MCF 10A (cell line): ENCODE results near the gene ACER1. TPM values are rescaled to one million over a fixed set of nuclear protein-coding genes. Genes with fewer than 3 reads are reported as not detected.
"Not testable (repeated sequence)": the region's sequence is repeated elsewhere in the genome, so short reads cannot be mapped to it uniquely, and the experiment has no call there.

Experiments used
- BruUV-seq: library from RNA; stranded (reverse); fragments of 400-500 nt; replicated peaks from 2 replicates; lab custom pipeline; 2021; lab: Mats Ljungman, UMichigan
- CTCF ChIA-PET: fragments of 300-600 bp; sonication (Branson Sonifier 250); formaldehyde crosslinking; extraction: SDS; loops from one replicate; lab custom pipeline; 2021; ENCODE audit warnings: antibody characterized with exemption, inconsistent platforms; lab: Yijun Ruan, JAX
- POLR2A ChIA-PET: fragments of 300-600, 350-650 bp; sonication (Branson Sonifier 250); formaldehyde crosslinking; extraction: SDS; loops from one replicate; lab custom pipeline; 2020; ENCODE audit warnings: antibody characterized with exemption, inconsistent platforms; lab: Yijun Ruan, JAX
- DNase-seq: peaks from one replicate; pipeline ENCODE4 v3.0.0-alpha.2; 2018; ENCODE audit not compliant: unreplicated experiment
- H3K27ac Mint-ChIP-seq: one replicate; pipeline ENCODE4 v1.8.0; 2022; ENCODE audit warnings: mild to moderate bottlenecking, low read depth, mixed read lengths; ENCODE audit not compliant: unreplicated experiment
- H3K27me3 Mint-ChIP-seq: one replicate; pipeline ENCODE4 v1.8.0; 2022; ENCODE audit warnings: mixed read lengths; ENCODE audit not compliant: insufficient read depth, unreplicated experiment
- H3K36me3 Mint-ChIP-seq: one replicate; pipeline ENCODE4 v1.8.0; 2022; ENCODE audit warnings: mild to moderate bottlenecking, moderate library complexity, mixed read lengths; ENCODE audit not compliant: insufficient read depth, unreplicated experiment
- H3K4me1 Mint-ChIP-seq: one replicate; pipeline ENCODE4 v1.8.0; 2022; ENCODE audit warnings: mixed read lengths; ENCODE audit not compliant: insufficient read depth, unreplicated experiment
- H3K4me3 Mint-ChIP-seq: one replicate; pipeline ENCODE4 v1.8.0; 2022; ENCODE audit warnings: mild to moderate bottlenecking, moderate library complexity, mixed read lengths; ENCODE audit not compliant: unreplicated experiment
- H3K9me3 Mint-ChIP-seq: one replicate; pipeline ENCODE4 v1.8.0; 2022; ENCODE audit warnings: mixed read lengths; ENCODE audit not compliant: unreplicated experiment
- intact Hi-C: fragments of 100-400 bp; cut with micrococcal nuclease; formaldehyde crosslinking; loops from 2 replicates; pipeline ENCODE4 v1.14.1; 2022
- total RNA-seq: library from RNA; stranded (reverse); gene quantifications from 2 replicates; pipeline ENCODE4 v1.2.3, GENCODE V29; 2022
- TF ChIP-seq, protein P1 (sequence below): fragments of 200-600 bp; IDR thresholded peaks from one replicate; pipeline ENCODE4 v1.8.0; 2022; ENCODE audit warnings: antibody characterized with exemption, mild to moderate bottlenecking; ENCODE audit not compliant: unreplicated experiment

ACER1 gene
- total RNA-seq, 1 experiment from 2014 or later = not detected

DNA sequence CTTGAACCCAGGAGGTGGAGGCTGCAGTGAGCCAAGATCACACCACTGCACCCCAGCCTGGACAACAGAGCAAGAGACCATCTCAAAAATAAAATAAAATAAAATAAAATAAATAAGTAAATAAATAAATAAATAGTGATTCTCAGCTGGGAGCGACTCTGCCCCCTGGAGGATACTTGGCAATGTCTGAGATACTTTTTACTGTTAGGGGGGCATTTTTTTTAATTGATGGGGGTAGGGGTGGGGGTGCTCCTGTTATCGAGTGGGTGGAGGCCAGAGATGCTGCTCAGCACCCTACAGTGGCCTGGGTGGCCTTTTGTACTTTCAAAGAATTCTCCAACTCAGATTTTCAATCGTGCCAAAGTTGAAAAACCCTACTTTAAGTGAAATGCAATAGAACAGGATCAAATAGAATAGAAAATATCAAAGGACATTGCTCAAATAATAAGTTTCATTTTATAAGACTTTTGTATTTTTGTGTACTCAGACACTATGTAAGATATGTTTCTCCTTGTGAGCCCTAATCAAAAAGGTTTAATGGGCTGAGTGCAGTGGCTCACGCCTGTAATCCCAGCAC, 20.8 kb upstream of the ACER1 start:
- no TSS peak for BruUV-seq
- no peak for DNase-seq
- CTCF ChIA-PET = interaction anchor here (0.6 to 3.5 kb wide), 7 partner anchors 10 to 1169 kb away, joined by 3 to 26 read pairs (median 4); no protein-coding TSS in a partner anchor
- POLR2A ChIA-PET = interaction anchor here (0.8 kb wide), 1 partner anchor 228 kb away, joined by 4 read pairs; no protein-coding TSS in a partner anchor
- Mint-ChIP-seq H3K4me3 (no peak overlapping the region), H3K27me3 (no peaks in the 10 kb centered on the region), H3K36me3 (no peaks in the 10 kb centered on the region), H3K4me1 (peaks cover 11% of the 10 kb centered on the region), H3K9me3 (no peaks in the 10 kb centered on the region), H3K27ac (no peak overlapping the region)
- TF ChIP-seq, protein P1, sequence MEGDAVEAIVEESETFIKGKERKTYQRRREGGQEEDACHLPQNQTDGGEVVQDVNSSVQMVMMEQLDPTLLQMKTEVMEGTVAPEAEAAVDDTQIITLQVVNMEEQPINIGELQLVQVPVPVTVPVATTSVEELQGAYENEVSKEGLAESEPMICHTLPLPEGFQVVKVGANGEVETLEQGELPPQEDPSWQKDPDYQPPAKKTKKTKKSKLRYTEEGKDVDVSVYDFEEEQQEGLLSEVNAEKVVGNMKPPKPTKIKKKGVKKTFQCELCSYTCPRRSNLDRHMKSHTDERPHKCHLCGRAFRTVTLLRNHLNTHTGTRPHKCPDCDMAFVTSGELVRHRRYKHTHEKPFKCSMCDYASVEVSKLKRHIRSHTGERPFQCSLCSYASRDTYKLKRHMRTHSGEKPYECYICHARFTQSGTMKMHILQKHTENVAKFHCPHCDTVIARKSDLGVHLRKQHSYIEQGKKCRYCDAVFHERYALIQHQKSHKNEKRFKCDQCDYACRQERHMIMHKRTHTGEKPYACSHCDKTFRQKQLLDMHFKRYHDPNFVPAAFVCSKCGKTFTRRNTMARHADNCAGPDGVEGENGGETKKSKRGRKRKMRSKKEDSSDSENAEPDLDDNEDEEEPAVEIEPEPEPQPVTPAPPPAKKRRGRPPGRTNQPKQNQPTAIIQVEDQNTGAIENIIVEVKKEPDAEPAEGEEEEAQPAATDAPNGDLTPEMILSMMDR = peak; percentile 46
- intact Hi-C loops = loop anchor here (2.0 kb wide), 1 partner anchor 187 kb away; no protein-coding TSS in a partner anchor

DNA sequence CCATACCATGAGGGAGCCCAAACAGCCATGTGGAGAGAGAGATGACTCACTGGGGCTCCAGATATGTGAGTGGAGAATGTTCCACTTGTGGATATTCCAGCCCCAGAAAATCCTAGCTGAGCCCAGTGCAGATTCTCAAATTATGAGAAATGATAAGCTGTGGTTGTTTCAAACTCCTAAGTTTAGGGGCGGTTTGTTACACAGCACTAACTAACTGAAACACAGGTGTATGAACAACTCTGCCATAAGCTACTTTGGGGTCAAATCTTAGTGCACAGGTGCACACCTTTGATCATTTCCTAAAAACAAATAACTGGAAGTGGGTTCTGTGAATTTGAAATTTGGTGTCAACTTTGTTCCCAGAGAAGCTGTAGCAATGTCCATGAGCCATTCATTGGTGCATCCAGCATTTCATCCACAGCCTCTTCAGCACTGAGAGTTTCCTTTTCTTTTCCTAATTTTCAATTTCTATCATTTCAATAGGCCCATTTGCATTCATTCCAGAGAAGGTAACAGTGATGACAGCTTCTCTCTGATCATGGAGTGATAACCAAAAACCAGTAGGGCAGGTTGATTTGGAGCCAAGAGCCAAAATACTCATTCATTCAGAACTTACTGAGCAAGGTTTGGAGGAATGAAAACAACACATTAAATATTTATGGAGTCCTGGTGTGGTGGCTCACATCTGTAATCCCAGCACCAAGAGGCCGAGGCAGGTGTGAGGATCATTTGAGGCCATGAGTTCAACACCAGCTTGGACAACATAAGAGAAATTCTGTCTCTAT, 19.2 kb upstream of the ACER1 start:
- ChIA-PET CTCF (interaction anchor here (0.7 to 3.5 kb wide), 7 partner anchors 9 to 384 kb away, joined by 3 to 26 read pairs (median 4); partner anchors contain the start of gene CLPP), POLR2A (interaction anchor here (0.6 kb wide), 1 partner anchor 65 kb away, joined by 4 read pairs; no protein-coding TSS in a partner anchor)
- Mint-ChIP-seq H3K4me3 (no peak overlapping the region), H3K9me3 (no peaks in the 10 kb centered on the region), H3K36me3 (no peaks in the 10 kb centered on the region), H3K27me3 (no peaks in the 10 kb centered on the region), H3K27ac (no peak overlapping the region), H3K4me1 (peaks cover 2% of the 10 kb centered on the region)
- no TSS peak for BruUV-seq
- TF ChIP-seq, protein P1 = no peak
- no peak for DNase-seq
- intact Hi-C loops = loop anchor here (2.0 kb wide), 1 partner anchor 226 kb away; no protein-coding TSS in a partner anchor

DNA sequence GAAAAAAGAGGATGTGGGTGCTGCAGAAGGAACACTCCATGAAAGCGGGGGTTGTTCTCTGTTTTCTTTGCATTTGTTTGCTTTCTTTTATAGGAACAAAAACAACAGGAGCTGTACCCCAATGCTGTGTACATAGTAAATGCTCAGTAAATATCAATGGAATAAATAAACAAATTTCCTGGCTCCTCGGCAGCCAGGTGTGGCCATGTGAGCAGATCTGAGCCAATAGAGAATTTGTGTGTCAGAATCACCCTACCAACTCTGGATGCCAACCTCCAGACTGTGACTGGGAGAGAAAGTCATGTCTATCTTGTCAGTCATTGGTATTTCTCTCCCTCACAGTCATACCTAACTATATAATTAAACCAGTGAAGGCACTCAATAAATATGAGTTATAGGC, 17.3 kb upstream of the ACER1 start:
- no peak for DNase-seq
- no peaks in the 10 kb centered on the region for H3K9me3 Mint-ChIP-seq
- H3K27me3 Mint-ChIP-seq = no peaks in the 10 kb centered on the region
- no peaks in the 10 kb centered on the region for H3K4me1 Mint-ChIP-seq
- no peak overlapping the region for H3K27ac Mint-ChIP-seq
- intact Hi-C loops = no loop called here
- CTCF ChIA-PET = no interaction called here
- no peak overlapping the region for H3K4me3 Mint-ChIP-seq
- POLR2A ChIA-PET = no interaction called here
- no peaks in the 10 kb centered on the region for H3K36me3 Mint-ChIP-seq
- TF ChIP-seq, protein P1 = no peak
- no TSS peak for BruUV-seq

DNA sequence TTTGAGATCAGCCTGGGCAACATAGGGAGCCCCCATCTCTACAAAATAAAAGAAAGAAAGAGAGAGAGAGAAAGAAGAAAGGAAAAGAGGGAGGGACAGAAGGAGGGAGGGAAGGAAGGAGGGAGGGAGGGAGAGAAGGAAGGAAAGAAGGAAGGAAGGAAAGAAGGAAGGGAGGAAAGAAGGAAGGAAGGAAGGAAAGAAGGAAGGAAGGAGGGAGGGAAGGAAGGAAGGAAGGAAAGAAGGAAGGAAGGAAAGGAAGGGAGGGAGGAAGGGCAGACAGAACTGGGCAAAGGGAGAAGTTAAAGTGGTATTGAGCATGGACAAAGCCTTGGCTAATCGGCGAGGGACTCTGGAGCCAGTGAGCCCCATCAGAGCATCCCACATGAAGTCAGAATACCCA, 15.9 kb upstream of the ACER1 start:
- DNase-seq, H3K36me3 Mint-ChIP-seq, H3K27me3 Mint-ChIP-seq, H3K9me3 Mint-ChIP-seq, BruUV-seq, intact Hi-C loops, H3K4me3 Mint-ChIP-seq, H3K4me1 Mint-ChIP-seq, H3K27ac Mint-ChIP-seq, POLR2A ChIA-PET: not testable (repeated sequence)
- CTCF ChIA-PET = interaction anchor here (0.7 kb wide), 1 partner anchor 535 kb away, joined by 3 read pairs; no protein-coding TSS in a partner anchor
